ENCODE measurements around the gene LCMT1.
"Not testable (repeated sequence)": the region's sequence is repeated elsewhere in the genome, so short reads cannot be mapped to it uniquely, and the experiment has no call there.

Gene LCMT1

DNA sequence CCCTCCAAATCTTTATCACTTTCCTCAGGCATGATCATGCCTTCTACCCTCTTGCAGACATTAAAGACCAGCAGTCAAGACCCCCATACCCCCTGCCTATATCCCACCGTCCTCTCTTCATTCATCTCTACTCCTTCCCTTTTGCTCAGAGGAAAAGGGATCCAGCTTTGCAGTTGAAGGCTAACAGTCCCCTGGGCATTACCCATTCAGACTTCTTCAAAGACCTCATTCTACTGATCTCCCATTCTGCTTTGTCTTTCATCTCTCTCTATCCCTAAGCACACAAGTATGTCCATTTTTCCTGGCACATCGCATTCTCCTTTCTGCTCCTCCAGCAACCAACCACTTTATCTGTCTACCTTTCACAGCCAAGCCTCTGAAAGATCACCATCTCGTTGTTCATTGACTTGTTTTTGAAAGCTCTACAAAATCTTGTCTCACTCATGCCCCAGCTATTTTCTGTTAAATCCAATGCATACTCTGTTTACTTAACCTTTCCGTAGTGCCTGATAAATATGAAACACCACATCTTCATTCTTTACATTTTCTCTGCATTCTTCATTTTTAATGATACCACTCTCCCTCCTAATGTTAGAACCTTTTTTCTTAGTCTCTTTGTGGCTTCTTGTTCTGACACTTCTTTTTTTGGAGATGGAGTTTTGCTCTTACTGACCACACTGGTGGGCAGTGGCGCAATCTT lies 14.1 kb upstream of the LCMT1 start:
- no peak for DNase-seq

DNA sequence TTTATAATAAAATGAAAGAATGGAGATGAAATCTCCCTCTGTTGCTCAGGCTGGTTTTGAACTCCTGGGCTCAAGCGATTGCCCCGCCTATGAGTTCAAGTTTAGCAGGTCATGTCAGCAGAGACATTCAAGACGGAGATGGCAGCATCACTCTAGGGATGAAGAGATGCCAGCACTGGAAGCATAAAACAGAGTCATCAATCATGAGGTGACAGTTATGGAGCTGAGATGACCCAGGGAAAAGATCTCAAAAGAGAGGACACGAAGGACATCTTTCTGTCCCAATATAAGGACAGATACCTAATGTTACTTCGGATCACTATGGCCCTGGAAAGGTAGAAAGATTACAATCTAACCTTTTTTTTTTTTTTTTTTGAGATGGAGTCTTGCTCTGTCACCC lies 11.0 kb upstream of the LCMT1 start:
- no peak for DNase-seq

DNA sequence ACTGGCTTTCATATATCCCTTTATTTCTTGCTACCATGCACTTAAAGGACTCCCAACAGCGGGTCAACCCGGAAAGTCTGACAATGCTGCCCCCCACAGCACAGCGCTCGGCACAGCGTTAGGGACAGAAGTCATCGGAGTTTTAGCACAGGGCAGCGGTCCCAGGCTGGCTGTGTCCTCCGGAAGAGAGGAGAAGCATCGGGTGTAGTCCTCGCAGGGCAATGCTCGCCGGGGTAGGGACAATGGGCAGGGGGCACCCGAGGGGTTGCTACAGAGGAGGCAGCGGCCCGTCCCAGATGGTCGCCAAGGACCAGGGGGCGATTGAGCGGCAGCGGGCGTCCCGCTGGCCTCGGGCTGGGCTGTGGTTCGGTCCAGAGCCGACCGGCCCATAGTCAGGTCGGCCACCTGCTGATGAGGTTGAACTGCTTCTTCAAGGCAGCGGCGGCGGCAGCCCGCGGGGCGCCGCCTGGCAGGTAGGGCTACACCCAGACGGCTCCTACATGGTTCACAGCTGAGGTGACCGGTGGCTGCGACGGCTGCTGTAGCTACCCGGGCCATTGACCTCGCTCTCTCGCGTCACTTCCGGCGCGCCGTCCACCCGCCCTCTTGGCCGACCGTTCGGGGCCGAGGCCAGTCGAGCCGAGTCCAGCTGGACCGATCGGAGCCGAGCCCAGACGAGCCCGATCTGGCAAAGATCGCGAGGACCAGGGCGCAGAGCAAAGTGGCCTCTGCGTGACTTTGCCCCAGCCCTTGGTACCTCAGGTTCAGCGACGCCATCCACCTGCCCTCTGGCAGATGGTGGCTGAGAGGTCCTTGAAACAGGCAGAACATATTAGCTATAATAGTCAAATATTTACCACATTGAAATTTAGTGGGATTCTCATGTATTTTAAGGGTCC lies 4.7 kb upstream of the LCMT1 start:
- DNase-seq = peak; percentile 75

DNA sequence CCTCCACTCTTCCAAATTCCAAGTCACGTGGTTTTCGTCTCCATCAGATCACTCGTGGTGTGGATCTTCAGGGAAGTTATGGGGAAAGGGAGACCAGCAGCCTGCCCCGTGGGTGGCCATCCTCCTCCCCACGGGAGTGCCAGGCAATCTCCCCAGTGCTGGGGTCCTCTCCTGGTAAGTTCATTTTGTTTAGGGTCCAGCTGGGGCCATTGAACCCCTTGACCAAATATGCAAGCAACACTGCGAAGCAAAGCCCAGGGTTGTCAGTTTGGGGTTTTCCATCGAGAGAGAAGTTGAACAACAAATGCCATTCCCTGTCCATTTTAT lies 4.1 kb upstream of the LCMT1 start:
- peak; percentile 3 for DNase-seq

DNA sequence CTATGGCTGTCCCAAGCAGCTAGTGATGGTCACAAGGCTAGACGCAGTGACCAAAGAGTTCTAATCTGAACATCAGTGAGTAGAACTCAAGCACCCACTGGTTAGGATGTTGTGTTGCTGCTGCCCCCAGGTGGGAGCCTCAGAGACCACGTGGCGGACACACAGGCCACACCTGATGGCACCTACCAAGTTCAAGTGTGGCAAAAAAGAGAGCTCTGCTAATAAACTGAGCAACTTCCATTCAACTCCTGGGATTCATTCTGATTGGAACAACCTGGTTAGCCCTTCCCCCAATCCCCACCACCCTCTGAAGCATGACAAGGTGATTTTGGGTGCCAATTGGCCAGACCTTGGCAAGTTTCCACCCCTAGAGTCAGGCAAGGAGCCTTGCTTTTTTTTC lies 3.5 kb upstream of the LCMT1 start:
- peak; percentile 68 for DNase-seq

DNA sequence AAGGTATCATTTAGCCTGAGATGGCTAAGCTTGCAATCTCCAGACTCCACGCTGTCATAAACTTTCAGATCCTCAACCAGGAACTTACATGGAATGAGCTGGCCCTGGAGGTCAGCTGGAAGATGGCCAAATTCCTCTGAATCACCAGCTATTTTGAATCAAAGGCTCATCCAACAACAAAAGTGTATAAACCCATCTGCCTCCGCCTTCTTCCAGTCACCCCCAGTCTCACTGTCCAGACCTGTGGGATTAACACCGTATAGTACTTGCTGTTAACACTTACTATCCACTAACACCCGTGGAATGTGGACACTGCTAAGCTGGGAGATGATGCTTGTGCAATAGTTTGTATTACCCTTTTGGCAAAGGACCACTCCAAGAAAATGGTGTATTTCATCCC lies 1.9 kb upstream of the LCMT1 start:
- no peak for DNase-seq

DNA sequence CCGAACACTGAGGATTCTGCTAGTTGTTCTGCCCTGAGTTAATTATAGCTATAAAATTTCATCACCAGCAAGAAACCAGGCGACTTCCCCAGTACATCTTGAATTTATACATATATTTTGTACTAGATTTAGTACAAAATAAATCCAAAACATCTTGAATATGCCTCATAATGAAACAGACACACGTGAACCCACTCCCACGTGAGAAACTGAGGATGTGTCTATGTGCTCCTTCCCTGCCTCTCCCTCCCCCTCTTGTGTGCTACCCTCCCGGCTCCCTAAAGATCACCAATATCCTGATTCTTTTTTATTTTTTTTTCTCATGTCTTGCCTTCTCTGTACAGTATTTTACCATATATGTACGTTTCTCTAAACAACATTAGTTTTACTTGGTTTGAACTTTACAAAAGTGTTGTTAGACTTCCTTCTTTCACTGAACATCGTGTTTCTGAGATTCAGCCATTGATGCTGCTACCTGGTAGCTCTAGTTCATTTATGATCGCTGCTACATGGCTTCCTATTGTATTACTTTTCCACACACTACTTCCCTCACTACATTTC lies 1.1 kb upstream of the LCMT1 start:
- peak; percentile 5 for DNase-seq

DNA sequence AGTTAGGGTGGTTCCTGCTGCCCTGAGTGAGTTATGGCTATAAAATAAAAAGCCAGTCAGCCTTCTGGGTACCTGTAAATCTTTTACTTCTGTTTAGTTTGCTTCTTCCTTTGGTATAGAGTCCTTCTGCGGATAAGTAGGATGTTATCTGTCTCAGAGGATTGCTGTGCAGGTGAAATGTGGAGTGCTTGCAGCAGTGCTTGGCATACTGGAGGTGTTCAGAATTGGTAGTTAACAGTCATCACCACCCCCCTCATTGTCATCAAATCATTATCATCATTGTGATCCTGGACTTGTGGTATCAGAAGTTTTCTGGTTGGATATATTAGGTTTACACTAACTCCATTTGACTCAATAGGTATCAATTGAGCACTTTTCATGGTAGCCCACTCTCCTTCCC lies 2.6 kb downstream of the LCMT1 start:
- DNase-seq = no peak

DNA sequence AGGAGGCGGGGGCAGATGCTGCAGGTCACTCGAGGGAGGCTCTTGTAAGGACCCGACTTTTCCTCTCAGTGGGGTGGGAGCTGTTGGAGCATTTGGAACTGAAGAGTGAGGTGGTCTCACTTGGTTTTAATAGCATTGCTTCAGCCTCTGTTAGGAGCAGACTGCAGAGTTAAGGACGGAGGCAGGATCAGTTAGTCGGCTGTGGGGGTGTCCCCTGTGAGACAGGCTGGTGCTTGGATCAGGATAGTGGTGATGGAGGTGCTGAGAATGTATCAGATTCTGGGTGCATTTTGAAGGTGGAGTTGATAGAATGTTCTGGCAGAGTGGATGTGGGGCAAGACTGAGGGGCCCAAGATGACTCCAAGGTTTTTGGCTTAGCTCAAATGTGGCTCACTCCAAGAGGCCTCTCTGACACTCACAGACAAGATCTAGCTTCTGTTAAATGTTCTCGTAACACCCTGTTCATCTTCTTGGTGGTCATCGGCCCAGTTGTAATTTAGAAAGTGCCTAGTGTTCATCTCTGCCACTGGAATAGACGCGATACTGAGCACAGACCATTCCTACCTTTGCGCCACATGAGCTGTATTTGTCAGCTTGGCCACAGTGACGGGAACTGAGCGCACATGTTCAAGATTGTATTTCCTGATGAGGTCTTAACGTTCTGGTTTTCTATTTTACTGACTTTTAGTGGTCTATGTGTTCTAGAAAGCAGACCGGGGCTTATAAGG lies 7.5 kb downstream of the LCMT1 start:
- DNase-seq = no peak

DNA sequence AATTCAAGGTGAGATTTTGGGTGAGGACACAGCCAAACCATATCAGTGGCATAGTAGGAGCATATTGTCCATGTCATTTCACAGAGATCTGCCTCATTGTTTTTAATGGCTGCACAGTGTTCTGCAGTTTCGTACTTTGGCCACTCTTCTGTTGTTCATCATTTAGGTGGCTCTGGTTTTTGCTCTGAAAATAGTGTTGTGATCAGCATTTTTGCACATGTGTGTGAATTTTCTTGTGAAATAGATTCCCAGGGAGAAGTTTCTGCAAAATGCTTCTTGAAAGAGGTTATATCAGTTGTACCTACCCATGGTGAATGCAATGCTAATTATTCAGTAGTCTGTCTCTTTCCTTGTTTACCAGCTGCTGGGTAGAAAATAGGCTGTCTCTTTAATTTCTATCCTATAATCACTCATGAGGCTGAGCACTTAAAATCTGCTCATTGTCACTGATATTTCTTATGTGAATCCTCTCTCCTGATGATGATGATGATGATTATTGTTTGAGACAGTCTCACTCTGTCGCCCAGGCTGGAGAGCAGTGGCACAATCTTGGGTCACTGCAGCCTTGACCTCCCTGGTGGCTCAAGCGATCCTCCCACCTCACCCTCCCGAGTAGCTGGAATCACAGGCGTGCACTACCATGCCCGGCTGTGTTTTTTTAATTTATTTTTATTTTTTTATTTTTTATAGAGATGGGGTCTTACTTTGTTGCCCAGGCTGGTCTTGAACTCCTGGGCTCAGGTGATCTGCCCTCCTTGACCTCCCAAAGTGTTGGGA lies 10.5 kb downstream of the LCMT1 start:
- no peak for DNase-seq

DNA sequence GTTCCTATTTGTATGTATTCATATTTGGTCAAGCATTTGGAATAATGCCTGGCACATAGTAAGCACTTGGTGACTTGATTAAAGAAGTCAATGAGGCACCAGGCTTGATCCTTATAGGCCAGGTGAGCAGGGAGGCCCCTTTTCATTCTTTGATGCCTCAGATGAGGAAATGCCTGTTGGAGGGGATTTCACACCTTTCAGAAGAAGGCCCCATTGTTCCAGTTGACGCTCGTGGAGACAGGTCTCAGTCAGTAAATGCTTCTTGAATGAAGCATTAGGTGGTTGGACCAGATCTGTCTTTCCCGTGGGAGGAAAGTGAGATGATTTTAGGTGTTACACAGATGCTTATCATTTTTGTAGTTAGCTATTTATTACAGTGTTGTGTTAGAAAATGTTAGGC lies 13.0 kb downstream of the LCMT1 start:
- DNase-seq = no peak

DNA sequence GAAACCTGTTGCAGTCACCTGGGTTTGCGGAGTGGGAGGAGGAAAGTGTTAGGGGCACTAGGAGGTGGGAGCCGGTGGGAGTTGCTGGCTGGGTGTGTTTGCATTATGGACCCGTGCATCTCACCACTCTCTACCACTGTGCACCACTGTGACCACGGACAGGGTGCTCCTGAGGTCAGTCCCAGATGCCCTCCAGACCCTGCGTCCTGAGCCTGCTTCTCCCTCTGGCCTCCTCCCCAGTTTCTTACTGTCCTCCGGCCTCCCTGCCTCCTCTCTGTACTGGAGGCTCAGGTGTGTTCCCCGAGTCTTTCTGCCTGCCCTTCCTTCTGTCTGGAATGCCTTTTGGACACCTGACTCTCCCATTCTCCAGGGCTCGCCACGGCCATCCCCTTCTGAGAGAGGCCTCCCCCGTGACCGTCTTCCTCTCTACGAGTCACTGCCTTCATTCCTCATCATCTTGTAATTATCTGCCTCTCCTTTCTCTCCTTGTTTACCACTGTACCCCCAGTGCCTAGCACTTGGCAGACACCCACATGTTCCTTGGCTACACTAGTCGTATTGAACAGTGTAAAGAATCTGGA lies 14.6 kb downstream of the LCMT1 start:
- not testable (repeated sequence) for DNase-seq

DNA sequence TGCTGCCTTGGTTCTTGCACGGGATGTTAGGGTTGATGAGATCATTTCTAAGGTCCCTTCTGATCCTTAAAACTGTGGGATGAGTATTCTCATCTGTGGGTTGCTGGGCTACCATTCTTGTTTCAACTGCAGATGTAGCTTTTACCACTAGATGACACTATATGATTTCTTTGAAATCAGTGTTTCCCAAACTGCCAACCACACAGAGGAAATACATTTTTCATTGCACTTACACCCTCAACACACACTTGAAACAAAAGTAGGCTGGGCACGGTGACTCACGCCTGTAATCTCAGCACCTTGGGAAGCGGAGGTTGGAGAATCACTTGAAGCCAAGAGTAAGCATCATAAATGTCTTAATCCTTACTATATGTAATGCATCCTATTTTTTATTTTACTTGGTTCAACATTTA lies 15.3 kb downstream of the LCMT1 start:
- DNase-seq = peak; percentile 49

DNA sequence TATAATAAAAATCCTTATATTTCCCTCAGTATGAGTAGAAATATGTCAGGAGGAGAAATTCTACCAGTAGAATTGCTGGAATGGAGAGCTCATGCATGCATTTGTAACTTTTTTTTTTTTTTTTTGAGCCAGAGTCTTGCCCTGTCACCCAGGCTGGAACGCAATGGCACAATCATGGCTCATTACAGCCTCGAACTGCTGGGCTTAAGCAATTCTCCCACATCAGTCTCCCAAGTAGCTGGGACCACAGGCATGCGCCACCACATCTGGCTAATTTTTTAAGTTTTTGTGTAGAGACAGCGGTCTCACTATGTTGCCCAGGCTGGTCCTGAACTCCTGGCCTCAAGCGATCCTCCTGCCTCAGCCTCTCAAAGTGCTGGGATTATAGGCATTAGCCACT lies 21.2 kb downstream of the LCMT1 start:
- not testable (repeated sequence) for DNase-seq

DNA sequence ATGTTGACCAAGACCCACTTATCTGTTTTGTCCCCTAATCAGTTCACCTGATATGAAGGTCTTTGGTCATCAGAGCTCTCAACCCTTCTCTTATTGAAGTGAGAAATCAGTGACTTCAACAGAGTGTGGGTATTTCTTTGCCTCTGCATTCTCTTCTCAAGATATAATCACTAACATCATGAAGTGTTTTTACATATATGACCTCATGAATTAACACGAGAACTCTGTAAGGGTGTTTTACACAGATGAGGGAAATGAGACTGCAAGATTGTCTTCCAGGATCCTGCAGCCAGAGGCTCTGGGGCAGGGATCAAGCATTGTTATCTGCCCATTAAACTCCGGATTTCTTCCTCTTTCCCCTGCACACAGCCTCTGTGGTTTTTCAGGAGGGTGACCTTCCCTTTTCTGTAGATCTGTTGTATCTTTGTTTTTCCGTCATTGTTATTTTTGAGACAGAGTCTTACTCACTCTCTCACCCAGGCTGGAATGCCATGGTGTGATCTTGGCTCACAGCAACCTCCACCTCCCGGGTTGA lies 22.7 kb downstream of the LCMT1 start:
- DNase-seq = no peak

DNA sequence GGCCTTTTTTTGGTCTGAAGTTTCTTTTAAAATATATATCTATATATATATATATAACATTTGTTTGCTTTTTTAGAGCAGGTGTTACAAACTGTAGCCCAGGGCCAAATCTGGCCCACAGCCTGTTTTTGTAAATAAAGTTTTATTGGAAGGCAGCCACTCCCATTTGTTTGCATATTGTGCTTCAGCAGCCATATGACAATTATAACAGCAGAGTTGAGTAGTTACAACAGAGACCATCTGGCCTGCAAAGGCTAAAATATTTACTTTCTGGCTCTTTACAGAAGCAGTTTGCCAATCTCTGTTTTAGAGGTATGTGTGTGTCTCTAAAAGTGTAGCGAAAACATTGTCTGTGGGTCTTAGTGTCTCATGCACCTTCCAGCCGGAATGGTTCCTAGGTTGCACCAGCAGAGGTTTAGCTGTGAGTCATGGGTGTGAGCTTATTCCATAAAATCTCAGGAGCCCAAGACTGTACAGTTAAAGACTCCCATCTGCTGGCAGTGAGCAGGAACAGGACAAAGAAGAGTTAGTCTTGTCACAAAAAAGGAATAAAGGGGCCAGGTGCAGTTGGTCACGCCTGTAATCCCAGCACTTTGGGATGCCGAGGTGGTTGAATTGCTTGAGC lies 23.8 kb downstream of the LCMT1 start:
- DNase-seq = no peak

DNA sequence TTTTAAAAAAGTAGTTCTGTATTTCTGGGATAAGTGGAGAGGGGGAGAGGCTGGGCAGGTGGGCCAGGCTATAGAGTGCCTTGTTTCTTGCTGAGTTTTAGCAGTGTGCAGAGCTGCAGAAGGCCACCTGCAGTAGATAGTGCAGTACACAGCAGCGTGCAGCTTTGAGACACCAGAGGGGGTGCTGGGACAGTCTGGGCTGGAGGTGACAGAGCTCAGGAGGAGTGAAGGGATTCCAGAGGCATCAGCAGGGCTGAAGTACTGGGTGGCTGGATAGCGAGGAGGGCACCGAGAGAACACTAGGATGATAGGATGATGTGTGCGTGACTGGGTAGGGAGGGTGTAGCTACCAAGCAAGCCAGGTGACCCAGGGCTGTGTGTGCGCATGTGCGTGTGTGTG lies 26.6 kb downstream of the LCMT1 start:
- no peak for DNase-seq

DNA sequence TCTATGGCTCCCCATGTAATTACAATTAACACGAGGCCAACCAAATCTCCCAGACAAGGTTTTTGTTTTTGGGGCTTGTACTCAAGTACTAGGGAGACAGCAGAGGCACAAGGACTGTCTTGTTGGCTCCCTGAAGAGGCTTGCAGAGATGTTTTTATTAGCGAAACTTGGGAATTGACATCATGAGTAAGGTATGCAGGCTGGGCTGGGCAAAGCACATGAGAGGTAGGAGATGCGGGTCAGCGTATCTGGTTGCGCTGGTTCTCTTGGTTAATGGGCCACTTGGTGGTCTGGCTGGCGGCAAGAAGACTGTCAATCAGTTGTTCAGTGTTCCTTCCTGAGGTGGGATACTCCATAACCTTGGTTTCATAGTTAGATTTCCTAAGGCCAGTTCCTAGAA lies 28.9 kb downstream of the LCMT1 start:
- DNase-seq = no peak

DNA sequence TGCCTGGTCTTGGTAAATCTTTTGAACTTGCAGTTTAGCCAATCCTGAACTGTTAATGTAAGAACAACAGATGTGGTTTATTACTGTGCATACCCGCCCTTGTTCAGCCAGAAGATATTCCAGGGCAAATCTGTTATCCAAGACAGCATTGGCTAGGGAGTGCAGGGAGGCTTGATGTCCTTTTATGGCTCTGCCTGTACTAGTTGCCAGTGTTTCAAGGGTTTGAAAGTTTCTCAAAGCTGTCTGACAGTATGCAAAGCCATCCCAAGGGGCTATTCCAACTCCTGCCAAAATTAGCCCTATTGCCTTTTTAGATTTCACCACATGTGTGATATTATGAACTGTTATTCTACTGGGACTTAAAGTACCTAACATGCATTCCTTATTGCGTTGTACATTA lies 30.1 kb downstream of the LCMT1 start:
- DNase-seq = no peak

DNA sequence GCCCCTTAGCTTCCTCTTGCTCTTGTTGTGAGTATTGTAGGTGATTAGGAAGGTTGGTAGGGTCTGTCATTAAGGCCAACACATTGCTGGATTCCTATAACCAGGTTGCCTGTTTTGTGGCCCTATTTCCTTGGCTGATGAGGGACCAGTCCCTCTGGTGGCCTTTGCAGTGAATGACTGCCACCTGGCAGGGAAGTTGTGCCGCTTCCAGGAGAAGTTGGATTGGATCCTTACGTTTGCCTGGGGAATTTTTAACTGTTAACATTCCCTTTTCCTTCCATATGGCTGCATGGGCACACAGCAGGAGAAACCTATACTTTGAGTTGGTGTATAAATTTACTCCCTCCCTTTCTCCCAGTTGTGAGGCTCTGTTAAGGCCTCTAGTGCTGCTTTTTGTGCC lies 32.4 kb downstream of the LCMT1 start:
- DNase-seq = no peak

DNA sequence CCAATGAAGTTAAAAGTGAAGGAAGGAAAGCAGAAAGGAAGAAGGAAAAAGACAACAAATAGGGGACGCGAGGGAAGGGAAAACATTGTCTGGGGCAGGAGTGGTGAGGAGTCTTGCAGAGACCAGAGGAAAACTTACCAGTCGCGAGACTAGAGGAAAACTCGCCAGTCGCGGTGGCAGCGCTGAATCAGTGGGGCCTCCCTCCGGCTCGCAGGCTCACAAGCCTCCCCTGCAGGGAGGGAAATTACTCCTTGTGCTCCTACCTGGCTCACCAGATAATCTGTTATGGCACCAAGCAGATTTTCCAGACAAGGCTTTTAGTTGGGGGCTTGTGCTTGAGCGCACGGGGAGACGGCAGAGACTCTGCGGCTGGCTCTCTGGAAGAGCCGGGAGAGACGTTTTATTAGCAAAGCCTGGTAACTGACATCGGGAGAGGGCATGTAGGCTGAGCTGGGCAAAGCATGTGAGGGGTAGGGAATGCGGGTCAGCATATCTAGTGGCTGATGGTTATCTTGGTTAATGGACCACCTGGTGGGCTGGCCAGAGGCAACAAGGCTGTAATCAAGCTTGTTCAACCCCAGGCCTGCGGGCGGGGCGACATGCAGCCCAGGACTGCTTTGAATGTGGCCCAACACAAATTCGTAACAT lies 37.1 kb downstream of the LCMT1 start:
- no peak for DNase-seq
